Superior temporal gyrus (tissue), 1 donor: ENCODE measurements around the gene SLC41A1.

Experiments used
- DNase-seq: peaks from one replicate; pipeline ENCODE4 v3.0.0-alpha.2; 2016; ENCODE audit errors: extremely low spot score

Gene SLC41A1

DNA sequence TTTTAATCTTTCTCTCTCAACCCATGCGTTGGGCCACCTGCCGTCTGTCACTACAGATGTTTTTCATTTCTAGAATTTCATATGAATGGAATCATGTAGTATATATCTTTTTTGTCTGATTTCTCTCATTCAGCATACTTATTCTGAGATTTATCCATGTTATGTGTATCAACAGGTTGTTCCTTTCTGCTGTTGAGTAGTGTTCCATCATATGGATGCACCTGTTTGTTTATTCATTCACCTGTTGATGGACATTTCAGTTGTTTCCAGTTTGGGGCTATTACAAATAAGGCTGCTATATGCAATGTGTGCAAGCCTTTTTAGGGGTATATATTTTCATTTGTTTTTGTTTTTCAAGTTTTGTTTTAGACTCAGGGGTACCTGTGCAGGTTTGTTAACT lies 9.4 kb upstream of the SLC41A1 start:
- no peak for DNase-seq

DNA sequence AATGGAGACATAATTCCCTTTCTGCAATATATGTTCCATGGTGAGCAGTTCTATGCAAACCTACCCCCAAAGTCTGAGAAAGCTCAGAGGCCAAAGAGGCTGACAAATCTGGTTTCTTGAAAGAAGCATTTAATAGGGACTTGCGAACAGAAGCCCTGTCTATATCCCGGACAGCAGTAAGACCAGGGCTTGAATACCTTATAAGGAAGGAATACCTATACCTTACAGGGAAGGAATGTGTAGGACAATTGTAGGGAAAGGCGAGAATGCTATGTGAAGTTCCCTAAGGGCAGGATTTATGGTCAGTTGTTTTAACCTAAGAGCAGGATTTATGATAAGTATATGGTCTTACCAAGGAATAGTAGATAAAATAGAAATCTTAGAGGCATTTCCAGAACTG lies 5.0 kb upstream of the SLC41A1 start:
- DNase-seq, result no peak

DNA sequence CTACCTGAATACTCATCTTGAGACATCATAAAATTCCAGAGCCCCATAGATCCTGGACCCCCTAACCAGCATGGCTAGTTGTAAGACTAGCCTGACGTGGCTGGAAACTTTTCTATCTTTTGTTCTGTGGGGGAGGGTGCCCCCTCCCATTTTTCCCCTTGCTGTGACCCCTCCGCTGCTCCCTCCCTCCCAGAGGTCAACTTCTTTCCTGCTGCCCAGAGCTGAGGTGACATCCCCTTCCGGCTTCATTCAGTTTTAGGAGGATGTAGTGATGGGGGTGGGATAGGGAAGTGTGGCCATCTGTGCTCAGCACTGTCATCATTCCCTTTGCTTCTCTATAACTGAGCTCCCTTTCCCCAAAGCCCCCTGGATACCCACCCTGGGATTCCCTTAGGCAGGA lies 4.4 kb upstream of the SLC41A1 start:
- no peak for DNase-seq

DNA sequence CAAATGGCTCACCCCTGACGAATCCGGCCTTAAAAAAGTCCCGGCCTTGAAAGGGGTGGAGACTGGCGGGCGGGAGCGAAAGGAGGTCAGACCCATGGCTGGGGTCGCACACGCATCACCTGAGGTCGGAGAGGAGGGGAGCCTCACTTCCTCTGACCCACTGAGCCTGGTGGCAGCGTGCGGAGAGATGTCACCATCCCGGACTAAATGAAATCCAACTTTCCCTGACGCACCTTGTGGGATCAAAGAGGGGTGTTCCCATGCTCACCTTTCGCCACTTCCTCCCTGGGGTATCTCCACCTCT lies 709 bp upstream of the SLC41A1 start:
- no peak for DNase-seq

DNA sequence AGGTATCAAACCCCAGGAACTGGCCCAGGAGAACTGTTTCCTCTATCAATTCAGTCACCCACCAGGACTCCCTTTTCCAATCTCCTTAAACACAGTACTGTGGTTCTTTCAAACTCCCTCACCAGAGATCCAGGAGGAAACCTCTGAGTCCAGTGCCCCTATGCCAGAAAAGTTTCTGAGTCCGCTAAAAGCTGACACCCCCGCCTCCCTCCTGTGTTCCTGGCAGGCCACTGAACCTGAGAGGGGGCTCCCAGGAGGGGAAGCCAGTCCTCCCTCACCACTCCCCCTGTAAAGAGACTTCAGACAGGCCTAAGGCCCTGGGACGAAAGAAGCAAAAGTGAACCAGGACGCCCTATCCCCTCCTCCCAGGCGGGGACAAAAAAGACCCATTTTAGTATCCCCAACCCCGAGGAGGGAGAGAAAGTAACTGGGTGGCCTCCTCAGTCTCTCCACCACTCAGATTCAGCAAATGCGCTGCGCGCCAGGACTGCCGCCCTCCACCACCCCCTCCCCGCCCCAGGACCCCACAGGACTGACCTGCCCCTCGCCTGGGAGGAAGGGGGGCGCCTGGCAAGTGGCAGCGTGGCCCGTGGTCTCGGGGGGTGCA lies 624 bp downstream of the SLC41A1 start:
- peak; percentile 65 for DNase-seq

DNA sequence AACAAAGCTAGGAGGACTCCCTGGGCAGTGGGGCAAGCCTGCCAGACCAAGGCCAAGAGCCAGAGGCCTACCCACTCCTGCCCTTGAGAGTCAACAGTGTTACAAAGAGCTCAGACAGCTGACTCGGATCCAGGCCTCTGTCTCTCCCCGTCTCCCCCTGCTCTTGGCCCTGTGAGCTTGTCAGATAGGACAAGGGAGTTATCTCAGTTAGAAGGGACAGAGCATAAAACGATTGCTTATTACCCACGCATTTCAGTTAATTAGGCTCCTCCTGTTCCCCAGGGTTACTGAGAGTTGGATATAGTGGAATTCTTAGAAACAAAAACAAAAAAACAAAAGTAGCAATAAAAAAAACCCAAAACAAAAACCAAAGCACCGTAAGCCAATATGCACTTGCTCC lies 1.3 kb downstream of the SLC41A1 start:
- DNase-seq, result peak; percentile 74

DNA sequence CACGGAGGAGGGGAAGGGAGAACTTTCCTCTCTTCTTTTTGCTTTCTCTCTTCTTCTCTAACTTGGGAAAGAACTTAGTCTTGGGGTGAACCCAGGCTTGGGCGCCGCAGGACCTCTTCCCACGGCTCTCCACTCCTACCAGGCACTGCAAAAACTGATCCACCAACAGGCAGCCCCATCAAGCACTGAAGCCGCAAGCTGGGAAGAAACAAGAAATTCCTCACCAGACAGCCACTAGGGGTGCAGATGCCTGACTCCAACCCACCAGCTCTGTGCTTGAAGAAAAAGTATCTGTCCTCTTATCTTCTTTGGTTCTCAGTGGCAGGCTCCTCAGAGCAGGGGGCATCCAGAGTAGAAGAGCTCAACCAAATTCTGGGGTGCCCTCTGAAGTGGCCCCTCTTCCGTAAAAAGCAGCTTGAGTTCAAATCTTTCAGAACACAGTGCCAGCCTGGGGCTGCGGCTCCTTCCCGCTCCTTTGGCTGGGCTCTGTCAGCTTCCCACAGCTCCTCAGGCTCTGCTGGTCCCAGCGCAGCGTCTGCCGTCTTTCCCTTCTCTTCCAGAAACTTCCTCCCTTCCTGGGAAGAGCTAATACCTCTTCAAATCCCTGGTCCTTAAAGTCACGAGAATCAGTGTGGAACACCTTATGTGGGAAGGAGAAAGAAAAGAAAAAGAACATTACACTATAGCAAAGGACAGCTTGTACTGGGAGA lies 2.4 kb downstream of the SLC41A1 start:
- no peak for DNase-seq

DNA sequence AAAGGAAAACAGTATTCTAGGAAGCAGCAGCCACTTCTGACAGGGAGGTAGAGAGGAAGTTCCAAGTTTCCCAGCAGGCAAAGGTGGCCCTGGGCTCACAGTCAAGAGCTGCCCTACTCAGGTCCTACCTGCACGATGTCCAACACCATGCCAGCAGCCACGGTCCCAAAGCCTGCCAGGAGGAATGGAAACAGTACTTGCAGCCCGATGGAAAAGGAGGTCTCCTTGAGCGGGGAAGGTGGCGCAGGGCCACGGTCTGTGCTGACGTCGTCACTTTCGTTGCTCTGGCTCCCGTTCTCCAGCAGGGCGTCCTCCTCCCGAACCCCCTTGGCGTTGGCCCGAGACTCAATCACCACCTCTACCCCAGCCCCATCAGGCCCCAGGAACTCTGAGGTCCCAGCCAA lies 3.1 kb downstream of the SLC41A1 start:
- DNase-seq, result no peak

DNA sequence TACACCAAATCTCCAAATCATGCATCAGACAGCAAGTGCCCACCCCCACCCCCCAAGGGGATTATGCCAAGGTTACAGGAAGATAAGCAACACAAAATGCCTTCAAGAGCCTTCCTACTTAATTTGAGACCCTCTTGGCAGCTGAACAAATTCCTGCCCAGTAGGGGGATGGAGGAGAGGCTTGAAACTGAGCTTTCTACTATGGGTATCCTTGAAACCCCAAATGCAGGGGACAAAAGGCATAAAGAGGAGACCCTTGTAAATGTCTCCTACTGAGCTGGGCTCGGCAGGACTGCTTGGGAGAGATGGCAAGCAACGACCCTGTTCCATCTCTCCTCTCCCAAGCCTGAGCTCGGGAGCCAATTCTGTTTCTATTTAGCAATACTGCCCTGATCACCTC lies 3.5 kb downstream of the SLC41A1 start:
- DNase-seq, result no peak

DNA sequence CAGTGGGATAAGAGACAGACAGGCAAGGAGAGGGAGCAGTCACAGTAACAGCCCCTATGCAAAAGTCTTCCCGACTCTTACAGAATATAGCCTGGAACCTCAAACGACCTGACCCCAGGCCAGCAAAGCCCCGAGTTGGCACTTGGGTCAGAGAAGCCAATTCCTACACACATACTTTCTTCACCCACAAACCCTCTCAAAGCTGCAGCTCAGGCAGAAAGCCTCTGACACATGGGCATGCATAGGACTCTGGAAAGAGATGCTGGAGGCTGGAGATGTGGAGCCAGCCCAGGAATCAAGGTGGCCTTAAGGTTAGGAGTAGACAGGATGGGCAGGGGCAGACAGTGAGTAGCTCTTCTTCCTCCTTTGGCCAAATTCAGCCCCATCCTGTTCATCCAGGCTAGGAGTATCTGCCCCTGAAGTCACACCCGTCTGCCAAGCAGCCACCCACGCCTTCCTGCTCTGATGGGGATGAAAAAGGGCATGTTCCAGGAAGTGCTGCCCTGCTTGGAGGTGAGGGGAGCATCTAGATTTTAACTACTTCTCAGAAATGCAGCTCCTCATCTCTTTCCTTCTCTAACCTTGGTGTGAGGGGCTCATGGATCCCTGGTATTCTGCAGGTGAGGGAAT lies 7.8 kb downstream of the SLC41A1 start:
- DNase-seq, result no peak

DNA sequence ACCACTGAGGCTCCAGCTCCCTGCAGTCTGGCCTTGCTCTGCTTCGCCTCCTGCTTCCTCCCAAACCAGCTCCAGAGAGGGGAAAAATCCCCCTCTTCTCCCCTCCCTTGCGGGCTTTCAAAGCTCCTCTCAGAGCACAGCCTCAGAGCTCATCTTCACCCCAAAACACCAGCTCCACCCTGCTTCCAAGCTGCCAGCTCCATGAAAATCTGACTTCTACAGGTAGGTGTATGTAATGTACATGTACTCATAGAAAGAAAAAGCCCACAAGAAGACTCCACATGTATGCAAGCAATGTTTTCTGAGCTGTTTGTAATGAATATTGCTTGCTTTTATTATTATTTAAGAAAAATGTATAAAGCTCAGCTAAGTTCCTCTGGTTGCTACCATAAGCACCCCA lies 8.4 kb downstream of the SLC41A1 start:
- no peak for DNase-seq

DNA sequence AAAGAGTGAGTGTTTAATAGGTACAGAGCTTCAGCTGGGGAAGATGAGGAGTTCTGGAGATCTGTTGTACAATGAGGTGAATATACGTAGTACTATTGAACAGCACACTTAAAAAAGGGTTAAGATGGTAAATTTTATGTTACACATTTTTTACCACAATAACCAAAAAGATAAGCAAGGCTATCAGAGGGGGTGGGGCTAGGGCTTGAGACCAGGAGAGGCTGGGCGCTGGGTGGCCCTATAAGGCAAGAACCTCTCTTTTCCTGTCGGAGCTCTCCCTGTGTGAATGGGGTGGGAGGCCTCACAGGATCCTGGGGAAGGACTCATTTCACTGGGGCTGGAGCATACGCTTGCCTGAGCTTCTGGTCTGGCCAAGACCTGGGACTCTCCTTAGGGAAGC lies 9.0 kb downstream of the SLC41A1 start:
- no peak for DNase-seq

DNA sequence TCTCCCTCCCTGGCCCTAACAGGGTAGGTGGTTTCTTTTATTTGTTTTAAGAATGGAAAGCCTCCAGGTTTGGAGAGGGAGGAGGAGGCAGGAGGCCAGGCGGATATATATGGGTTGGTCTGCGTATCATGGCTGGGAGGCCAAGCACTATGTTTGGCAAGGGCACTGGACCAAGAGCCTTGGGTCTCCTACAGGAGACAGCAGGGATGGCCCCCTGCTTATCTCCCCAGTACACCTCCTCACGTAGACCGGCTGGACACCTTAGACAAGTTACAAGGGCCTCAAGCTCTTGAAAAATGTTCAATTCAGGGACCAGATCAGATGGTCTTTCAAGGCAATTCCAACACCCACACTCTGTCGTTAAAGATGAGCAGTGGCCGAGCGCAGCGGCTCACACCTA lies 10.9 kb downstream of the SLC41A1 start:
- no peak for DNase-seq

DNA sequence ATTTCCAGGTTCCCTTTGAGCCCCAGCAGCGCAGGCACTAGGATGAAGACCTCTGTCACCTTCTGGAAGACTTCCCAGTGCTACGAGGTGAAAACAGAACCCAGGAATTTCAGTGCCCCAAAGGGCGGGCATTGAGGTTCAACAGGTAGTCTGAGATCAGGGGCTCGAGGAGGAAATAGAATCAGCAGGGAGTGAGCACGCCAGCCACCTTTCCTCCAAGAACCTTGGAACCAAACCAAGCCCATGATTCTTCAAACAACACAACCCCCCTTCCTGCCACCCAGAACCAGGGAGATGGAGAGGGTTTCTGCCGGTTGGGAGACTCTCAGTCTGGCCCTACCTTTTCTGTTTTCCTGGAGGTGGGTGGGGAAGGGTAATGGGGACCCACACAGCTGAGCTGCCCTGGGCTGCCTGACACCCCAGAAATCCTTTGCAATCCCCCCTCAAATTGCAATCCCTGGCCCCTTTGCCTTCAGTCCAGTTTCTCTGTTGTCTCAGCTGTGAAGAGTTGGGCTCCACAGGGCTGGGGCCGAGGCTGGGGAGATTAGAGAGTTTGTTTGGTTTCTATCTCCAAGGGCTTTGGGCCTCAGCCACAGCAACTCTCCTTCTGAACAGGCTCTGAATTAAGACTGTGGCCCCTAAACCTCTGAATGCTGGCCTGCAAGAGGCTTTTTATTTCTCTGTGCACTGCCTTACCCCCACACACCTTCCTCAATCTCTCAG lies 11.9 kb downstream of the SLC41A1 start:
- DNase-seq, result no peak

DNA sequence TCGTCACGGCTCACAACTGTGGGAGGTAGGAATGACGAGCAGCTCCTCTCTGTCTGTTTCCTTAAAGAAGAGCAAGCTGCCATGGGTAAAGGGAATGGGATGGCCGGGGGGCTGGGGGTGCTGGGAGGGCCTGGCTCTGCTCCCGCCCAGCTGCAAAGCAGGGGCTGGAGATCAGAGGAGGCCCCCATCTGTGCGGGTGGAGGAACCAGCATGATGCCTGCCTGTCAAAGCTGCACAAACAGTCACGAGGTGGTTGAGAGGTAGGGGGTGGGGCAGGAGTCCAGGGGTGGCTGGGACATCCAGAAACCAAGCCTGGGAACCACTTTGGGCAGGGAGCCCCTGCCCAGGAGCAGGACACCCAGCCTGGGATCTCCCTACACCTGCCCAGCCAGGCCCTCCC lies 12.6 kb downstream of the SLC41A1 start:
- no peak for DNase-seq

DNA sequence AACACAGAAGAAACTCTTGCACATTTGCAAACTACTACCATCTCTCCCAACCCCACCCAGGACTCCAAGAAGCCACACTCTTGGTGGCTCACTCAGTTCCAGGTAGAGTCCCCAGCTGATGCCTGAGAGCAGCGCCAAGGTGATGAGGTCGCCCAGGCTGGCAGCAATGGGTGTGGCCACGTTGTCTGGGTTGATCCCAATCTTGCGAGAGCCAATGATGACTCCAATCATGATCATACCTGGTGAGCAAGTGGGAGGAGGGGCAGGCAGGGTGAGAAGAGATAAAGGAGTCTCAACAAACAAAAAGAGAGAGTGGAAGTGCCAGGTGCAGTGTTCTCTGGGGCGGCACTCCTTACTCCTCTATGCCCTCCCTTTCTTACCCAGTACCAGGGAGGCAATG lies 14.4 kb downstream of the SLC41A1 start:
- DNase-seq, result no peak

DNA sequence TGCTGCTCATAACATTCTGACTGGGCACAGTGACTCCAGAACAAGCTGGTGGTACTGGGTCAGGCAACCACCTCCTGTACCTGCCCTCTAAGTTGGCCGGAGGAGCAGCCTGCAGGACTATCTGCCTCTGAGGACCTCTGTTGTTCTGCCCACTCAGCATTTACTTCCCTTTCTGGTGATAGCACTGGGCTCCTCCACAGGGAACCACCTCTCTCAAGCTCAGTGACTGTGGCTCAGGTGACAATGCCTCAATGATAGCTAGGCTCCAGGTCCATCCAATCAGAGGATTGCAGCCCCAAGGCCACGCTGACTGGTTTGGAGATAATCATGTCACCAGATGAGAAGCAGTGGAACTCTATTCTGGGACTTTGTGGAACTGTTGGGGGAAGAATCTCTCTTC lies 15.8 kb downstream of the SLC41A1 start:
- no peak for DNase-seq

DNA sequence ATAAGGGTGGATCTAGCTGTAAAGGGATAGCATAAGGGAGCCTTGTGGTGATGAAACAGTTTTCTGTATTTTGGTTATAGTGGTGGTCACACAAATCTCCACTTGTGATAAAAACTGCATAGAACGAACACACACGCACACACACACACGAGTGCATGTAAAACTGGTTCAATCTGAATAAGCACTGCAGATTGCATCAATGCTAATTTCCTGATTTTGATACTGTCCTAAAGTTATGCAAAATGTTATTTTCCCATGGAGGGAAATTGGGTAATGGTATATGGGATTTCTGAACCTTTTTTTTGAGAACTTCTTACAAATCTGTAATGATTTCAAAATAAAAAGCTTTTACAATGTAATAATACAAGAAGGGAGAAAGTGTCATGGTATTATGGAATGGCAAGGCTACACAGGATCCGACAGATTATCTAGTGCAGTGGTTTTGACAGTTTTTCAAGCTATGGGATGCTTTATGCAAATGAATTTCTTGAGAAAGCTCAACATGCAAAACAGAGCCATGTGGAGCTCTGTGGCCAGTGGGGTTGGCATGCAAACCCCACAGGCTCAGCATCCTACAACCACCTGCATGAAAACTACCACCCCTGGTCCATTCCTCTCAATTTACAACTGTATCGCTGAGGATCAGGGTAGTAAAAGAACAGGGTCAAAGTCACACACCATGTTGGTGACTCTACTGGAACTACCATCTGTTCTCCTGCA lies 18.8 kb downstream of the SLC41A1 start:
- no peak for DNase-seq

DNA sequence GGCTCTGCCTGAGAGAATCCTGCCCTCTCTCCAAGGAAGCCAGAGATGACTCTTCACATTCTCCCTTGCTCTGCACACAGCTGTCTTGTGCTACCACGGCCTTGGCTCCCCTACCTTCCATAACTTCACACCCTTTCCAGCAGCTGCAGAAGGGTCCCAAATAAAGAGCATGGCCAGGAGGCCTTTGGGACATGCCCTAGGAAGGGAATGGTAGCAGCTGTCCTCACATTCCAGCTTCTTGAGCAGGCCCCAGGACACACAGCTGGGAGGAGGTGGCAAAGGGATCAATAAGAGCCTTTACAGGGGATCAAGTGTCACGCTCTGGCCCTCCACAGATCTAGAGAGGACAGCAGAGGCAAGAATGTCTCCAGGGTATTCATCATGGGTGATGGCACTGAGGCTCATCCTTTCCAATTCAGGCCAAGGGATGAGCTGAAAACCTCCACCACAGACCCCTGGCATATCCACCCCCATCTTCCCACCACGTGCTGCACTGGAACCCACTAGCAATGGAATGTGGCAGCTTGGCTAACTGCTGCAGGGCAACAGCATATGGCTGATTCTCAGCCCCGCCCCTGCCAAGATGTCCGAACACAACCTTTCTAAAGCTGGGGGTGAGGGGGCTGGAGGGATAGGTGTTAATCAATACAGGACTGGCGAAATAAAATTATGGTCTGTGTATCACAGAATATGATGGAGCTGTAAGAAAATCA lies 19.9 kb downstream of the SLC41A1 start:
- no peak for DNase-seq

DNA sequence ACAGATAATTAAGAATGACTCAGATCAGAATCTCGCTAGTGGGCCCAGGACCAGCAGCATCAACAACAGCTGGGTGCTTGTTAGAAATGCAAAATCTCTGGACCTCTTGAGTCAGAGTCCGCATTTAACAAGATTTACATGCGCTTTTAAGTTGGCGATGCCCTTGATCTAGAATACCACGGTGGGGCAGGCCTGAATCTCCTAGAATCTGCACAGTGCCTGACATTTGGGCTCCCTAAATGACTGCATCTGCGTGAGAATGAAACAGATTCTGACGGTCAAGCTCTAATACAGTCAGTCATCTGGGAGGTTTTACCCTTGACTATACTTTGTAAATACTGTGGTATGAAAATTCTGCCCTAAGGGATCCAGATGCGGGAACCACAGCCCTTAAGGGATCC lies 20.5 kb downstream of the SLC41A1 start:
- no peak for DNase-seq

DNA sequence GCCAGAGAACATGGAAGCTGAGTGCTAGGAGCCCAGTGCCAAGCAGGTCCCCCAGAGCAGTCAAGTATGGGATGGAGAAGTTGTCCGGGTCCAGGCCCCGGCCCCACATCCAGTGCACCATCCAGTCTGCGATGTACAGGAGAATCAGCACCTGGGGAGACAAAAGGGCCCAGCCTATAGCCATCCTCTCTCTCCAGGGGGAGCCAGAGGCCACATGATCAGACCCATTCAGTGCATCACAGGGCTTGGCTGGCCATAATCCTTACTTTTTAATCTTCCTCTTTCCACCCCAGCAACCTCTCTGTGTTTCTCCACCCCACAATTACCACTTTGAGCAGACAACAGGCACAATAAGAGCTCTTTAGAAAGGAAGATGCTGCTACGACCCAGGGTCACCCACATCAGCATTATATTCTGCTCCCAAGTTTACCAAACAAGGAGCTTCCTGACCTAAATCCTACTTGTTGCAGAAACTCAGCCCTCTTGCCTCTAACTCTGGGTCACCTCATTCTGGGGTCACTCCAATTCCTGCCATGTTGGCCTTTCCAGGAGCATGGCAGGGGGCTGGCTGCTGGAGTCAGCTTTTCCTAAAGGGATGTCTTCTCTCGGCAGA lies 21.3 kb downstream of the SLC41A1 start:
- DNase-seq, result peak; percentile 90
